MM.1S (cell line): ENCODE measurements around the gene AGTR1.
"Not testable (repeated sequence)": the region's sequence is repeated elsewhere in the genome, so short reads cannot be mapped to it uniquely, and the experiment has no call there.

Experiments
- DNase-seq: peaks from one replicate; pipeline ENCODE4 v3.0.0-alpha.2; 2015
- H2AFZ ChIP-seq: fragments of 300-600 bp; sonication (generic); 2 replicates; pipeline ENCODE4 v1.6.0; 2016; ENCODE audit warnings: antibody characterized with exemption, low read length
- H3F3A ChIP-seq: fragments of 300-600 bp; sonication (generic); 2 replicates; pipeline ENCODE4 v1.6.1; 2016; ENCODE audit warnings: mild to moderate bottlenecking, antibody characterized with exemption, low read length, moderate library complexity, mixed read lengths; ENCODE audit not compliant: insufficient read depth
- H3K27ac ChIP-seq: fragments of 300-600 bp; sonication (generic); 2 replicates; pipeline ENCODE4 v1.5.1; 2016; ENCODE audit warnings: mild to moderate bottlenecking, low read length
- H3K27me3 ChIP-seq: fragments of 300-600 bp; sonication (generic); replicated peaks from 2 replicates; pipeline ENCODE4 v1.6.0; 2016; ENCODE audit warnings: low read length; ENCODE audit not compliant: insufficient read depth
- H3K36me3 ChIP-seq: fragments of 300-600 bp; sonication (generic); replicated peaks from 2 replicates; pipeline ENCODE4 v1.6.1; 2016; ENCODE audit warnings: mild to moderate bottlenecking, low read length, mixed read lengths; ENCODE audit not compliant: insufficient read depth
- H3K4me1 ChIP-seq: fragments of 300-600 bp; sonication (generic); 2 replicates; pipeline ENCODE4 v1.6.1; 2016; ENCODE audit warnings: low read length, mixed read lengths
- H3K4me2 ChIP-seq: fragments of 300-600 bp; sonication (generic); 2 replicates; pipeline ENCODE4 v1.6.0; 2016; ENCODE audit warnings: low read depth, low read length
- H3K4me3 ChIP-seq: fragments of 300-600 bp; sonication (generic); 2 replicates; pipeline ENCODE4 v1.5.1; 2016; ENCODE audit warnings: low read length, mixed read lengths
- H3K79me2 ChIP-seq: fragments of 300-600 bp; sonication (generic); 2 replicates; pipeline ENCODE4 v1.6.1; 2016; ENCODE audit warnings: mixed run types, low read length, mixed read lengths
- H3K9ac ChIP-seq: fragments of 300-600 bp; sonication (generic); 2 replicates; pipeline ENCODE4 v1.6.1; 2016; ENCODE audit warnings: low read length, mixed read lengths
- H3K9me2 ChIP-seq: fragments of 300-600 bp; sonication (generic); replicated peaks from 2 replicates; pipeline ENCODE4 v1.6.1; 2016; ENCODE audit warnings: mild to moderate bottlenecking, low read length, mixed read lengths; ENCODE audit not compliant: insufficient read depth
- H3K9me3 ChIP-seq: fragments of 300-600 bp; sonication (generic); replicated peaks from 2 replicates; pipeline ENCODE4 v1.6.1; 2016; ENCODE audit warnings: mild to moderate bottlenecking, low read length, mixed read lengths; ENCODE audit not compliant: insufficient read depth
- H4K20me1 ChIP-seq: fragments of 300-600 bp; sonication (generic); 2 replicates; pipeline ENCODE4 v1.6.1; 2016; ENCODE audit warnings: mild to moderate bottlenecking, low read length, moderate library complexity, mixed read lengths; ENCODE audit not compliant: insufficient read depth
- EZH2 ChIP-seq: fragments of 300-600 bp; sonication (generic); optimal IDR thresholded peaks from 2 replicates; pipeline ENCODE3; 2017; ENCODE audit warnings: low read depth, mild to moderate bottlenecking, antibody characterized with exemption, low read length, mixed read lengths
- EZH2phosphoT487 ChIP-seq: fragments of 300-600 bp; sonication (generic); IDR thresholded peaks from 2 replicates; pipeline ENCODE4 v1.6.1; 2018; ENCODE audit warnings: antibody characterized with exemption, low read length
- TF ChIP-seq, protein P1 (sequence below): fragments of 300-600 bp; sonication (generic); IDR thresholded peaks from 2 replicates; pipeline ENCODE4 v1.5.1; 2016; ENCODE audit warnings: antibody characterized with exemption, low read length, mixed read lengths

Gene AGTR1

DNA sequence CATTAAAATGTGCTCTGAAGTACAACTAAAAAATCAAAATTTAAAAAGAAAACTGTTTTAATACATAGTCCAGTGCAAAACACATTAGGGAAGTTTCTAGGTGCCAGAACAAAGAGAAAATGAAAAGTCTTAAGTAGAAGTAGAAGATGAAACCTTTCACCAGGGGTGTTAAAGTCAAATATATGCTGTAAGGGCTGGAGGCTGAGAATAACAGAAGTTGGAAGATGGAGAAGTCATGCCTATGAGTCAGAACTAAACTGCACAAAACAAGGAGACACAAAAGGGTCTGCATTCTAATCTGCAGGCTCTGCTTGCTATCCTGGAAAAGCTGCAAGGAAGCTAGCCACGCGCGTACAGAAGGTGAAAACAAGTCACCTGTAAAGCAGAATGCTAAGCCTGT is 81.2 kb downstream of the AGTR1 start:
- Histone ChIP-seq H3K4me1 (no peaks in the 10 kb centered on the region), H3K9ac (no peak overlapping the region), H3K36me3 (no peaks in the 10 kb centered on the region), H2AFZ (no peak overlapping the region), H3K9me2 (no peaks in the 10 kb centered on the region), H3K4me2 (no peak overlapping the region), H3K79me2 (no peaks in the 10 kb centered on the region), H3K4me3 (no peak overlapping the region), H3K27me3 (no peaks in the 10 kb centered on the region), H3F3A (no peaks in the 10 kb centered on the region), H3K9me3 (no peaks in the 10 kb centered on the region), H3K27ac (no peak overlapping the region), H4K20me1 (no peaks in the 10 kb centered on the region)
- DNase-seq, result no peak
- no peak for TF ChIP-seq EZH2phosphoT487
- TF ChIP-seq, protein P1, sequence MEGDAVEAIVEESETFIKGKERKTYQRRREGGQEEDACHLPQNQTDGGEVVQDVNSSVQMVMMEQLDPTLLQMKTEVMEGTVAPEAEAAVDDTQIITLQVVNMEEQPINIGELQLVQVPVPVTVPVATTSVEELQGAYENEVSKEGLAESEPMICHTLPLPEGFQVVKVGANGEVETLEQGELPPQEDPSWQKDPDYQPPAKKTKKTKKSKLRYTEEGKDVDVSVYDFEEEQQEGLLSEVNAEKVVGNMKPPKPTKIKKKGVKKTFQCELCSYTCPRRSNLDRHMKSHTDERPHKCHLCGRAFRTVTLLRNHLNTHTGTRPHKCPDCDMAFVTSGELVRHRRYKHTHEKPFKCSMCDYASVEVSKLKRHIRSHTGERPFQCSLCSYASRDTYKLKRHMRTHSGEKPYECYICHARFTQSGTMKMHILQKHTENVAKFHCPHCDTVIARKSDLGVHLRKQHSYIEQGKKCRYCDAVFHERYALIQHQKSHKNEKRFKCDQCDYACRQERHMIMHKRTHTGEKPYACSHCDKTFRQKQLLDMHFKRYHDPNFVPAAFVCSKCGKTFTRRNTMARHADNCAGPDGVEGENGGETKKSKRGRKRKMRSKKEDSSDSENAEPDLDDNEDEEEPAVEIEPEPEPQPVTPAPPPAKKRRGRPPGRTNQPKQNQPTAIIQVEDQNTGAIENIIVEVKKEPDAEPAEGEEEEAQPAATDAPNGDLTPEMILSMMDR, result no peak
- TF ChIP-seq EZH2, result no peak

DNA sequence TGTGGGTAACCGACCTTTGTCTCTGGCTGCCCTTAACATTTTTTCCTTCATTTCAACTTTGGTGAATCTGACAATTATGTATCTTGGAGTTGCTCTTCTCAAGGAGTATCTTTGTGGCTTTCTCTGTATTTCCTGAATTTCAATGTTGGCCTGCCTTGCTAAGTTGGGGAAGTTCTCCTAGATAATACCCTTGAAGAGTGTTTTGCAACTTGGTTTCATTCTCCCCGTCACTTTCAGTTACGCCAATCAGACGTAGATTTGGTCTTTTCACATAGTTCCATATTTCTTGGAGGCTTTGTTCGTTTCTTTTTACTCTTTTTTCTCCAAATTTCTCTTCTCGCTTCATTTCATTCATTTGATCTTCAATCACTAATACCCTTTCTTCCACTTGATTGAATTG is 87.3 kb downstream of the AGTR1 start:
- DNase-seq, H3K4me2 ChIP-seq, H3K36me3 ChIP-seq: not testable (repeated sequence)

DNA sequence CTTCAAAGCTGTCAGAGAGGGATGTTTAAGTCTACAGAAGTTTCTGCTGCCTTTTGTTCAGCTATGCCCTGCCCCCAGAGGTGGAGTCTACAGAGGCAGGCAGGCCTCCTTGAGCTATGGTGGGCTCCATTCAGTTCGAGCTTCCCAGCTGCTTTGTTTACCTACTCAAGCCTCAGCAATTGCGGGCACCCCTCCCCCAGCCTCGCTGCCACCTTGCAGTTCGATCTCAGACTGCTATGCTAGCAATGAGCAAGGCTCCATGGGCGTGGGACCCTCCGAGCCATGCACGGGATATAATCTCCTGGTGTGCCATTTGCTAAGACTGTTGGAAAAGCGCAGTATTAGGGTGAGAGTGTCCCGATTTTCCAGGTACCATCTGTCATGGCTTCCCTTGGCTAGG is 88.5 kb downstream of the AGTR1 start:
- H3K9ac ChIP-seq, H3K36me3 ChIP-seq, H3K27ac ChIP-seq, H2AFZ ChIP-seq, H3K4me1 ChIP-seq, H3K9me2 ChIP-seq, H3F3A ChIP-seq, H4K20me1 ChIP-seq, H3K4me3 ChIP-seq, H3K79me2 ChIP-seq, DNase-seq, H3K4me2 ChIP-seq, H3K27me3 ChIP-seq, H3K9me3 ChIP-seq: not testable (repeated sequence)

More for the DNA sequence above, 87.3 kb downstream of the AGTR1 start:
- H3K9me3 ChIP-seq, H4K20me1 ChIP-seq, H3K4me1 ChIP-seq, H3K27me3 ChIP-seq, H3K27ac ChIP-seq, H3K4me3 ChIP-seq, H2AFZ ChIP-seq, H3K9me2 ChIP-seq, H3K9ac ChIP-seq, H3K79me2 ChIP-seq, H3F3A ChIP-seq: not testable (repeated sequence)

DNA sequence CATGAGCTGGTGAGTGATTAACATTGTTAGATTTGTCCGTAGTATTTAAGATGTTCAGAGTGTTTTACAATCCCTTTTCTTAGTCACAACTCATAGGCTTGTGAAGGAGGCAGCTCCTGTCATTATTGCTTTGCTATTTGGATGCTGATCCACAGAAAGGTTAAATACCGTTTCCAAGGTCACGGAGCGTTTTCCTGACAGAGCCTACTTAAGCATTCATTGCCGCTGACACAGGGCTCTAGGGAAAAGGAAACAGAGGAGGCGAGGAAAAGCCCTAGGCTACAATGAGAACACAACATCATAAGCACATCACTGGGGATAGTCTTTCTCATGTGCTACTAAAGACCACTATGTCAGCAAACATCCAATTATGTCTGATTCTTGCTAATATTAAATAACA is 91.4 kb downstream of the AGTR1 start:
- H3K36me3 ChIP-seq, result no peaks in the 10 kb centered on the region
- H2AFZ ChIP-seq, result no peak overlapping the region
- no peak overlapping the region for H3K4me3 ChIP-seq
- H3F3A ChIP-seq, result no peaks in the 10 kb centered on the region
- no peak for DNase-seq
- H3K27ac ChIP-seq, result no peak overlapping the region
- H3K9me2 ChIP-seq, result no peaks in the 10 kb centered on the region
- no peaks in the 10 kb centered on the region for H3K9me3 ChIP-seq
- TF ChIP-seq, protein P1, result no peak
- TF ChIP-seq EZH2, result no peak
- TF ChIP-seq EZH2phosphoT487, result no peak
- no peaks in the 10 kb centered on the region for H3K27me3 ChIP-seq
- no peaks in the 10 kb centered on the region for H3K79me2 ChIP-seq
- no peaks in the 10 kb centered on the region for H3K4me1 ChIP-seq
- no peaks in the 10 kb centered on the region for H4K20me1 ChIP-seq
- H3K9ac ChIP-seq, result no peak overlapping the region
- H3K4me2 ChIP-seq, result no peak overlapping the region
